HEK293 (cell line): Measurements from ENCODE around the gene ATP5MC2.
A peak's percentile ranks its signal among the peaks of the same experiment; 100 is the strongest.

ENCODE experiments used
- CTCF ChIA-PET: fragments of 350-600 bp; formaldehyde crosslinking; extraction: SDS; loops from one replicate; lab custom pipeline; 2021; ENCODE audit warnings: antibody characterized with exemption; lab: Yijun Ruan, JAX
- POLR2A ChIA-PET: fragments of 300-600 bp; formaldehyde crosslinking; extraction: SDS; loops from one replicate; lab custom pipeline; 2020; ENCODE audit warnings: antibody characterized with exemption, inconsistent platforms; lab: Yijun Ruan, JAX
- H3K27ac ChIP-seq: fragments of 200-500 bp; sonication (Bioruptor generic); 2 replicates; pipeline ENCODE4 v1.5.1; 2014; ENCODE audit warnings: low read depth, low read length, control low read depth, inconsistent platforms; ENCODE audit errors: extremely low read depth
- H3K36me3 ChIP-seq, 2 experiments: fragments of 200-500 bp in 1 of 2; sonication (Bioruptor generic) in 1 of 2; 1 replicate in 1 of 2; 2 replicates in 1 of 2; pipeline ENCODE4 v1.5.1; 2014 to 2017; ENCODE audit warnings: inconsistent platforms in 2 of 2, low read length in 2 of 2; ENCODE audit not compliant: control insufficient read depth in 2 of 2, insufficient read depth in 1 of 2
- H3K4me1 ChIP-seq: fragments of 200-500 bp; sonication (Bioruptor generic); 2 replicates; pipeline ENCODE4 v1.5.1; 2014; ENCODE audit warnings: mild to moderate bottlenecking, low read length, inconsistent platforms; ENCODE audit not compliant: control insufficient read depth, insufficient read depth
- H3K4me3 ChIP-seq: 2 replicates; pipeline ENCODE4 v1.5.1; 2011; ENCODE audit warnings: low read depth, mild to moderate bottlenecking, control low read depth, low read length, moderate library complexity
- H3K9me3 ChIP-seq: fragments of 200-500 bp; sonication (Bioruptor generic); 2 replicates; pipeline ENCODE4 v1.5.1; 2014; ENCODE audit warnings: low read depth, low read length, inconsistent platforms; ENCODE audit not compliant: control insufficient read depth, insufficient read depth
- AEBP2 ChIP-seq: fragments of 450-650 bp; formaldehyde crosslinking; IDR thresholded peaks from 2 replicates; pipeline ENCODE4 v1.5.1; 2016; ENCODE audit warnings: missing biosample characterization, missing genetic modification characterization, borderline replicate concordance
- ATF2 ChIP-seq: fragments of 450-650 bp; formaldehyde crosslinking; IDR thresholded peaks from 2 replicates; pipeline ENCODE4 v1.5.1; 2016; ENCODE audit warnings: missing biosample characterization, missing genetic modification characterization, low read depth
- GLI4 ChIP-seq: fragments of 450-650 bp; formaldehyde crosslinking; IDR thresholded peaks from 2 replicates; pipeline ENCODE4 v1.5.1; 2016; ENCODE audit warnings: missing biosample characterization, missing genetic modification characterization
- GLIS2 ChIP-seq: fragments of 450-650 bp; formaldehyde crosslinking; IDR thresholded peaks from 2 replicates; pipeline ENCODE4 v1.5.1; 2016; ENCODE audit warnings: missing biosample characterization, missing genetic modification characterization
- HOXA7 ChIP-seq: sonication (generic); formaldehyde crosslinking; IDR thresholded peaks from 2 replicates; pipeline ENCODE4 v1.8.1; 2022; ENCODE audit warnings: missing genetic modification reagents, borderline replicate concordance
- IKZF3 ChIP-seq: fragments of 450-650 bp; IDR thresholded peaks from 2 replicates; pipeline ENCODE4 v1.5.0; 2018; ENCODE audit warnings: missing biosample characterization, mild to moderate bottlenecking, missing genetic modification characterization, moderate library complexity
- KLF17 ChIP-seq: fragments of 450-650 bp; formaldehyde crosslinking; IDR thresholded peaks from 2 replicates; pipeline ENCODE4 v1.5.1; 2016; ENCODE audit warnings: missing biosample characterization, missing genetic modification characterization
- MYNN ChIP-seq: fragments of 450-650 bp; formaldehyde crosslinking; IDR thresholded peaks from 2 replicates; pipeline ENCODE4 v1.5.1; 2016; ENCODE audit warnings: missing biosample characterization, missing genetic modification characterization, borderline replicate concordance
- RBAK ChIP-seq: fragments of 450-650 bp; formaldehyde crosslinking; IDR thresholded peaks from 2 replicates; pipeline ENCODE4 v1.5.1; 2016; ENCODE audit warnings: missing biosample characterization, missing genetic modification characterization
- SCRT1 ChIP-seq: fragments of 450-650 bp; formaldehyde crosslinking; IDR thresholded peaks from 2 replicates; pipeline ENCODE4 v1.5.1; 2016; ENCODE audit warnings: missing biosample characterization, missing genetic modification characterization, borderline replicate concordance
- SCRT2 ChIP-seq: fragments of 450-650 bp; formaldehyde crosslinking; IDR thresholded peaks from 2 replicates; pipeline ENCODE4 v1.5.1; 2016; ENCODE audit warnings: missing biosample characterization, missing genetic modification characterization
- SP2 ChIP-seq: fragments of 450-650 bp; formaldehyde crosslinking; IDR thresholded peaks from 2 replicates; pipeline ENCODE4 v1.5.1; 2016; ENCODE audit warnings: missing biosample characterization, missing genetic modification characterization
- SP3 ChIP-seq: fragments of 450-650 bp; formaldehyde crosslinking; IDR thresholded peaks from 2 replicates; pipeline ENCODE4 v1.5.1; 2016; ENCODE audit warnings: missing biosample characterization, missing genetic modification characterization
- SP7 ChIP-seq: fragments of 450-650 bp; formaldehyde crosslinking; IDR thresholded peaks from 2 replicates; pipeline ENCODE4 v1.5.1; 2016; ENCODE audit warnings: missing biosample characterization, missing genetic modification characterization
- ZBTB17 ChIP-seq: fragments of 450-650 bp; formaldehyde crosslinking; IDR thresholded peaks from 2 replicates; pipeline ENCODE4 v1.5.1; 2016; ENCODE audit warnings: missing biosample characterization, missing genetic modification characterization
- ZNF266 ChIP-seq: fragments of 450-650 bp; formaldehyde crosslinking; IDR thresholded peaks from 2 replicates; pipeline ENCODE4 v1.5.1; 2016; ENCODE audit warnings: missing biosample characterization, missing genetic modification characterization, low read depth
- ZNF280D ChIP-seq: fragments of 450-650 bp; formaldehyde crosslinking; IDR thresholded peaks from 2 replicates; pipeline ENCODE4 v1.5.1; 2016; ENCODE audit warnings: missing biosample characterization, missing genetic modification characterization
- ZNF311 ChIP-seq: fragments of 450-650 bp; formaldehyde crosslinking; IDR thresholded peaks from 2 replicates; pipeline ENCODE4 v1.5.1; 2017; ENCODE audit warnings: missing biosample characterization, missing genetic modification characterization, borderline replicate concordance
- ZNF354C ChIP-seq: fragments of 450-650 bp; formaldehyde crosslinking; IDR thresholded peaks from 2 replicates; pipeline ENCODE4 v1.5.1; 2016; ENCODE audit warnings: missing biosample characterization, missing genetic modification characterization, low read depth, borderline replicate concordance
- ZNF366 ChIP-seq: fragments of 450-650 bp; formaldehyde crosslinking; conservative IDR thresholded peaks from 2 replicates; pipeline ENCODE4 v1.5.1; 2016; ENCODE audit warnings: missing biosample characterization, missing genetic modification characterization
- ZNF529 ChIP-seq: fragments of 450-650 bp; formaldehyde crosslinking; IDR thresholded peaks from 2 replicates; pipeline ENCODE4 v1.5.1; 2017; ENCODE audit warnings: missing genetic modification characterization, missing biosample characterization; ENCODE audit not compliant: insufficient replicate concordance
- ZNF621 ChIP-seq: fragments of 450-650 bp; formaldehyde crosslinking; IDR thresholded peaks from 2 replicates; pipeline ENCODE4 v1.5.1; 2017; ENCODE audit warnings: missing biosample characterization, missing genetic modification characterization
- ZNF639 ChIP-seq: fragments of 450-650 bp; formaldehyde crosslinking; IDR thresholded peaks from 2 replicates; pipeline ENCODE4 v1.5.1; 2016; ENCODE audit warnings: missing biosample characterization, missing genetic modification characterization
- ZNF664 ChIP-seq: fragments of 450-650 bp; formaldehyde crosslinking; IDR thresholded peaks from 2 replicates; pipeline ENCODE4 v1.5.1; 2016; ENCODE audit warnings: missing biosample characterization, missing genetic modification characterization
- ZXDB ChIP-seq: fragments of 450-650 bp; formaldehyde crosslinking; IDR thresholded peaks from 2 replicates; pipeline ENCODE4 v1.5.1; 2016; ENCODE audit warnings: missing biosample characterization, missing genetic modification characterization

The ATP5MC2 gene

GRCh38 chr12:53696655-53697331 lies 20.9 kb upstream of the ATP5MC2 start (continued):
- TF ChIP-seq KLF17 (tag by site-specific recombination) (0 out of 2 replicates have a peak, but pooled peaks have one; percentile 42), ZNF621 (tag by site-specific recombination) (no peak), ZNF664 (no peak)

GRCh38 chr12:53696285-53696654 lies 20.4 kb upstream of the ATP5MC2 start:
- ChIA-PET POLR2A (no interaction called here), CTCF (interaction anchor here (0.6 to 29.1 kb wide), 4 partner anchors 20 to 523 kb away, joined by 4 to 915 read pairs (median 6); partner anchors contain the start of gene ATP5MC2)
- H3K4me1 ChIP-seq: peaks cover 6% of the 10 kb centered on the region
- no peak overlapping the region for H3K4me3 ChIP-seq
- no peaks in the 10 kb centered on the region for H3K36me3 ChIP-seq
- H3K9me3 ChIP-seq: no peaks in the 10 kb centered on the region
- peak overlapping the region; percentile 35; the same call in 1 of the 2 replicates for H3K27ac ChIP-seq
- TF ChIP-seq RBAK (tag by site-specific recombination): no peak
- no peak for TF ChIP-seq ZBTB17
- 0 out of 2 replicates have a peak, but pooled peaks have one; percentile 16 for TF ChIP-seq ZNF366 (tag by site-specific recombination)
- peak; percentile 97 for TF ChIP-seq SCRT1 (tag by site-specific recombination)
- no peak for TF ChIP-seq HOXA7 (CRISPR knock-in tag)
- no peak for TF ChIP-seq SP7
- no peak for TF ChIP-seq AEBP2
- TF ChIP-seq MYNN: no peak
- no peak for TF ChIP-seq ZNF266 (tag by site-specific recombination)
- no peak for TF ChIP-seq GLIS2 (tag by site-specific recombination)
- TF ChIP-seq GLI4 (tag by site-specific recombination): no peak
- TF ChIP-seq ATF2 (tag by site-specific recombination): no peak
- TF ChIP-seq SCRT2 (tag by site-specific recombination): peak; percentile 99
- TF ChIP-seq ZNF639 (tag by site-specific recombination): no peak
- peak; percentile 82 for TF ChIP-seq SP2 (tag by site-specific recombination)
- TF ChIP-seq ZNF354C (tag by site-specific recombination): no peak
- TF ChIP-seq IKZF3: peak; percentile 8; the same call in 1 of the 2 replicates
- no peak for TF ChIP-seq ZNF529 (tag by site-specific recombination)
- TF ChIP-seq ZNF280D (tag by site-specific recombination): no peak
- TF ChIP-seq SP3 (tag by site-specific recombination): no peak
- TF ChIP-seq ZXDB (tag by site-specific recombination): no peak
- no peak for TF ChIP-seq ZNF311
